Common myeloid progenitor, CD34-positive (primary cell): ENCODE measurements around the gene GNG12.

ENCODE experiments used
- CTCF ChIA-PET: fragments of 350-600 bp; sonication (Branson Sonifier 250); formaldehyde crosslinking; loops from one replicate; lab custom pipeline; 2021; ENCODE audit warnings: antibody characterized with exemption; lab: Charles Lee
- POLR2A ChIA-PET: fragments of 350-600 bp; sonication (Branson Sonifier 250); formaldehyde crosslinking; loops from one replicate; lab custom pipeline; 2021; ENCODE audit warnings: antibody characterized with exemption; lab: Charles Lee
- DNase-seq, 3 donors: peaks; one replicate each; pipeline versions ENCODE4 v3.0.0 to v3.0.0-alpha.2; 2013
- H3K27ac ChIP-seq, 2 experiments: 1 replicate in 1 of 2; 2 replicates in 1 of 2; pipeline ENCODE4 v1.7.0; 2013; ENCODE audit warnings: inconsistent platforms in 2 of 2, low read length in 2 of 2, mild to moderate bottlenecking in 2 of 2, low read depth in 1 of 2, moderate library complexity in 1 of 2; ENCODE audit not compliant: severe bottlenecking in 2 of 2, insufficient read depth in 1 of 2, poor library complexity in 1 of 2
- H3K27me3 ChIP-seq, 5 experiments: replicated peaks in 2 of 5; 1 replicate in 3 of 5; 2 replicates in 2 of 5; pipeline versions ENCODE4 v1.6.1 to v1.7.0; 2013; ENCODE audit warnings: low read length in 4 of 5, mild to moderate bottlenecking in 2 of 5, moderate library complexity in 2 of 5, inconsistent platforms in 1 of 5; ENCODE audit not compliant: insufficient read depth in 5 of 5, control insufficient read depth in 4 of 5
- H3K36me3 ChIP-seq, 4 experiments: 1 replicate in 2 of 4; 2 replicates in 2 of 4; pipeline versions ENCODE4 v1.6.1 to v1.7.0; 2013; ENCODE audit warnings: low read length in 3 of 4, control low read depth in 1 of 4, mild to moderate bottlenecking in 1 of 4; ENCODE audit not compliant: control insufficient read depth in 4 of 4, insufficient read depth in 4 of 4
- H3K4me1 ChIP-seq, 4 experiments: 1 replicate in 3 of 4; 2 replicates in 1 of 4; pipeline versions ENCODE4 v1.6.1 to v1.7.1; 2013; ENCODE audit warnings: low read length in 3 of 4, mild to moderate bottlenecking in 3 of 4, control low read depth in 1 of 4, inconsistent platforms in 1 of 4, moderate library complexity in 1 of 4; ENCODE audit not compliant: control insufficient read depth in 4 of 4, insufficient read depth in 4 of 4; ENCODE audit errors: control extremely low read depth in 1 of 4
- H3K4me3 ChIP-seq, 7 experiments: 1 replicate in 4 of 7; 2 replicates in 3 of 7; pipeline versions ENCODE4 v1.5.1 to v1.7.0; 2013; ENCODE audit warnings: mild to moderate bottlenecking in 7 of 7, low read length in 6 of 7, moderate library complexity in 6 of 7, inconsistent platforms in 2 of 7, low read depth in 2 of 7, control low read depth in 1 of 7; ENCODE audit not compliant: insufficient read depth in 4 of 7, control insufficient read depth in 1 of 7; ENCODE audit errors: extremely low read depth in 1 of 7
- H3K9me3 ChIP-seq, 5 experiments: 1 replicate in 4 of 5; 2 replicates in 1 of 5; pipeline versions ENCODE4 v1.6.1 to v1.7.1; 2013; ENCODE audit warnings: low read length in 4 of 5, mild to moderate bottlenecking in 2 of 5, inconsistent platforms in 1 of 5, low read depth in 1 of 5, moderate library complexity in 1 of 5; ENCODE audit not compliant: control insufficient read depth in 4 of 5, insufficient read depth in 2 of 5; ENCODE audit errors: control extremely low read depth in 1 of 5
- WGBS: methylation state at CpG from one replicate; pipeline ENCODE4 v1.1.5; 2013; ENCODE audit not compliant: insufficient coverage; 5-methylcytosine and 5-hydroxymethylcytosine counted together

GNG12 gene

GRCh38 chr1:67710417-67710816 lies 122.8 kb downstream of the GNG12 start:
- CTCF ChIA-PET, result interaction anchor here (1.2 kb wide), 1 partner anchor 19 kb away, joined by 3 read pairs; no protein-coding TSS in a partner anchor
- Histone ChIP-seq H3K9me3 (no peaks in the 10 kb centered on the region), H3K27me3 (no peaks in the 10 kb centered on the region), H3K4me3 (no peak overlapping the region), H3K27ac (peak overlapping the region in 1 of 2 experiments; percentile 19), H3K4me1 (peaks cover 0 to 26% (median 23%) of the 10 kb centered on the region in 4 experiments), H3K36me3 (no peaks in the 10 kb centered on the region)
- POLR2A ChIA-PET, result no interaction called here
- WGBS, result 96% methylated on average over 2 of the region's 5 CpGs
- DNase-seq, result no peak

GRCh38 chr1:67708606-67709005 lies 124.7 kb downstream of the GNG12 start:
- no peaks in the 10 kb centered on the region for H3K9me3 ChIP-seq
- ChIA-PET CTCF (interaction anchor here (0.9 kb wide), 1 partner anchor 147 kb away, joined by 3 read pairs; no protein-coding TSS in a partner anchor), POLR2A (no interaction called here)
- H3K27me3 ChIP-seq, result no peaks in the 10 kb centered on the region
- H3K36me3 ChIP-seq, result no peaks in the 10 kb centered on the region
- peaks cover 0 to 22% (median 20%) of the 10 kb centered on the region in 4 experiments for H3K4me1 ChIP-seq
- WGBS, result 96% methylated on average over 8 of the region's 8 CpGs
- H3K27ac ChIP-seq, result no peak overlapping the region
- H3K4me3 ChIP-seq, result no peak overlapping the region
- no peak for DNase-seq

GRCh38 chr1:67705735-67706453 lies 127.4 kb downstream of the GNG12 start:
- DNase-seq, result no peak
- H3K36me3 ChIP-seq, result no peaks in the 10 kb centered on the region
- POLR2A ChIA-PET, result interaction anchor here (0.6 to 1.4 kb wide), 2 partner anchors 21 to 101 kb away, joined by 3 read pairs; partner anchors contain the start of gene GADD45A
- WGBS, result 97% methylated on average over 10 of the region's 10 CpGs
- H3K9me3 ChIP-seq, result no peaks in the 10 kb centered on the region
- H3K27me3 ChIP-seq, result no peaks in the 10 kb centered on the region
- H3K27ac ChIP-seq, result no peak overlapping the region
- H3K4me3 ChIP-seq, result no peak overlapping the region
- CTCF ChIA-PET, result interaction anchor here (1.2 to 1.5 kb wide), 2 partner anchors 14 to 92 kb away, joined by 3 read pairs; no protein-coding TSS in a partner anchor
- peaks cover 0 to 3% (median 0%) of the 10 kb centered on the region in 4 experiments for H3K4me1 ChIP-seq

GRCh38 chr1:67704351-67704750 lies 128.9 kb downstream of the GNG12 start:
- CTCF ChIA-PET, result interaction anchor here (0.6 to 1.5 kb wide), 4 partner anchors 16 to 57 kb away, joined by 3 read pairs; no protein-coding TSS in a partner anchor

GRCh38 chr1:67701876-67702275 lies 131.4 kb downstream of the GNG12 start:
- DNase-seq, result no peak
- POLR2A ChIA-PET, result no interaction called here

More at GRCh38 chr1:67704351-67704750, 128.9 kb downstream of the GNG12 start:
- H3K4me3 ChIP-seq, result no peak overlapping the region
- no peaks in the 10 kb centered on the region for H3K4me1 ChIP-seq
- no peaks in the 10 kb centered on the region for H3K27me3 ChIP-seq
- POLR2A ChIA-PET, result interaction anchor here (0.5 kb wide), 1 partner anchor 41 kb away, joined by 3 read pairs; no protein-coding TSS in a partner anchor
- no peaks in the 10 kb centered on the region for H3K36me3 ChIP-seq
- 100% methylated on average over 1 of the region's 3 CpGs for WGBS
- no peaks in the 10 kb centered on the region for H3K9me3 ChIP-seq
- DNase-seq, result no peak
- no peak overlapping the region for H3K27ac ChIP-seq

GRCh38 chr1:67700692-67701410 lies 132.4 kb downstream of the GNG12 start:
- H3K27ac ChIP-seq, result no peak overlapping the region
- CTCF ChIA-PET, result interaction anchor here (1.0 to 2.2 kb wide), 3 partner anchors 14 to 59 kb away, joined by 3 to 4 read pairs (median 4); no protein-coding TSS in a partner anchor
- POLR2A ChIA-PET, result no interaction called here

More at GRCh38 chr1:67701876-67702275, 131.4 kb downstream of the GNG12 start:
- no peak overlapping the region for H3K27ac ChIP-seq
- CTCF ChIA-PET, result interaction anchor here (1.2 to 2.2 kb wide), 3 partner anchors 10 to 58 kb away, joined by 3 to 4 read pairs (median 4); no protein-coding TSS in a partner anchor
- H3K4me3 ChIP-seq, result no peak overlapping the region
- no peaks in the 10 kb centered on the region for H3K4me1 ChIP-seq
- H3K27me3 ChIP-seq, result no peaks in the 10 kb centered on the region
- H3K36me3 ChIP-seq, result no peaks in the 10 kb centered on the region
- WGBS, result 100% methylated on average over 1 of the region's 2 CpGs
- no peaks in the 10 kb centered on the region for H3K9me3 ChIP-seq

More at GRCh38 chr1:67700692-67701410, 132.4 kb downstream of the GNG12 start:
- Histone ChIP-seq H3K9me3 (no peaks in the 10 kb centered on the region), H3K4me3 (no peak overlapping the region), H3K4me1 (no peaks in the 10 kb centered on the region), H3K36me3 (no peaks in the 10 kb centered on the region), H3K27me3 (no peaks in the 10 kb centered on the region)
- no peak for DNase-seq
- 98% methylated on average over 5 of the region's 8 CpGs for WGBS
